NCI-H146 treated with DMSO at 0.1 percent for 48 hours (cell line): ENCODE results near the gene CDH13.

Source experiments
- DNase-seq: peaks from one replicate; lab custom pipeline; 2025; ENCODE audit not compliant: unreplicated experiment; lab: John Stamatoyannopoulos, UW

CDH13 gene

DNA sequence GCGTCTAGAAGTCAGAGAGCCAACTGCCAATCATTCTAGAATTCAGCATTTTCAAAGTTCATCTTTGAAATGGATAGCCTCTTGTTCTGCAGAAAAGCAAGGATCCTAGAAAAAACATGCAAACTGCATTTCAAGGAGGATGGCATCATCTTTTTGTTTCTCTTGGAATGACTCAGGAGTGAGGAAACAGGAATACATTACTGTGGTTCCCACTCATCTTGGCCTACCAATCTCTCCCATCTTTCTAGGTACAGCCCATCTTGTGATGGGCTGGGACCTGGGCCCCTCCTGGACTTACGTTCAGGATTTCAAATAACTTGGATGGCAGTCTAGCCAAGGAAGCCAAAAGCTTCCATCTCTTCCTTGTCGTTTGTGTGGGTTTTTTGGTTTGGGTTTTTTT, 363.4 kb downstream of the CDH13 start:
- no peak for DNase-seq

DNA sequence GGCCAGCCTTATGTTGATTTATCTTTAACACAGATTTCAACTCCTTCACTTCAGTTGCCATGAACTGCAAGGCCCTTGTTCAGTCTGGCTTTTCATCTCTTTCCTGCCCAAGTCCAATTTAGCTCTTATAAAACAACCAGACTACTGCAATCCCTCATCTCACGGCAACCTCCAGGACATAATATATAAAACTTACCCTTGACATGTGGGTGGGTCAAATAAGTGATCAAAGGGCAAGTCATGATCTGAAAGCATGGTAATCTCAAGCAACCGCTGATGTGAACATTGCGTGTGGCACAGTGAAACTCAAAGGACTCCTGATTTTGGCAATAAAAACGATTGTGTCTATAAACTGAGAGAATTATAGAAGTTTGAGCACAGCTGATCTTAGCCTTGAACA, 364.6 kb downstream of the CDH13 start:
- no peak for DNase-seq

GRCh38 chr16:82991966-82992675, 365.4 kb downstream of the CDH13 start:
- no peak for DNase-seq

- no peak for DNase-seq
These were observed 366.0 kb downstream of the CDH13 start for GRCh38 chr16:82992786-82993185.

DNA sequence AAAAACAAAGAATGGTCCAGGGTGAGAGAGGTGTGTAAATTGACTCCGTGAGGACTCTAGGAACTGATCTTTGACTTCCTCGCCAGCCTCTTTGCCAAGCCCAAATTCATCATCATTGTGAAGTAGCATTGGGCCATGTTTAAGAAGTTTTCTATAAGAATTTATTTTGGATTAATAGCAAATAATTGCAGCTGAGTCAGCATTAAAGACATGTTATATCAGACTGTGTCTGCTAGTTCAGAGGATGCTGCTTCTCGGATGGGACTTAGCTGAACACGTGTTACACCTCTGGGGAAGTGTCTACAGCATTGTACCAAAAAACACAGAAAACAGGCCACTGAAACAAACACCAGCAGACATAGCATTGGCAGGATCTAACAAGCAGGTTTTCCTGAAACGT, 366.6 kb downstream of the CDH13 start:
- no peak for DNase-seq

- DNase-seq = no peak
These were observed 367.2 kb downstream of the CDH13 start for GRCh38 chr16:82993926-82994325.

DNA sequence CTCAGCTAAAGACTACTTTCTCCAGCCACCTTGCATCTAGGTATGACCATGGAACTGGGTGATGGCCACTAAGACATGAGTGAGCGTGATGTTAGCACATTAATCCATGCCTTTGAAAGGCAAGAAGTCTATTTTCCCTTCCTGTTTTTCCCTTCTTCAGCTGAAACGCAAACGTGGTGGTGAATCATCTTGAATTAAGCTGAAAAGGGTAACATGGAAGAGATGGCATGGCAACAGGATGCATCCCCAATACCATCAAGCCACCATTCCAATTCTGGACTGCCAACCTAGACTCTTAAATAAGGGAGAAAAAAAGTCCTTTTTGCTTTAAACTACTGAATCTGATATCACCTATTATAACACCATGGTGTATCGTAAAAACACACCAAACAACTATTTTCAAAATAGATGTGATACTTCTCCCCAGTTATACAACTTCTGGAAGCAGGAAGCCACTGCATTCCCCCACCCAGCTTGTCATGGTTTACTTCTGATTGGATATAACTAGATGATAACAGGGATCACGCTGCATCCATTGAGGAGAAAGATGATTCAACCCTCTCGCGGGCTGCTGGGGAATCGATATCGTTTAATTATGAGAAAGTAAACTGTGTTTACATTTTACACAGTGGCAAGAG, 368.6 kb downstream of the CDH13 start:
- DNase-seq = no peak

DNA sequence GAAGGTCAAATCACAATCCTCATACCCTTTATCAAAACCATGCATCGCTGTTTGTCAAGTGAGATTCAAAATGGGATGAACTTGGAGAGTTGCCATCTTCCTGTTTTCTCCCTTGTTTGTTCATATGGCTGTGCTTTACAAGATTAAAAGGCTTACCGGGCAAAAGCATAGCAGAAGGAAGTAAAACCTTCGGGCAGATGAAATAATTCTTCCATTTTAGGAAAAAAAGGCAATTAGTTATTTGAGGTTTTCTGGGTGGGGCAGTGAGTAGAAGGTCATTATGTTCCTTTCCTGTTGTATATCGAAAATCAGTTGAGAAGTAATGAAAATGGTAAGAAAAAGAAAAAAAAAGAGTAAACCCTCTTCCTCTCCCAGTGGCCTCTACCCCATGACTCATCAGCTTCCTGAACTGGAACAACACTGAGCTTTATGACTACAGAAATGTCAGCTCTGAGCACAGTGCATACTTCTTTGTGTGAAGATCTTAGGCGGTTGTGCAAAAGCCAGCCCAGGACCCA, 369.2 kb downstream of the CDH13 start:
- DNase-seq = no peak

DNA sequence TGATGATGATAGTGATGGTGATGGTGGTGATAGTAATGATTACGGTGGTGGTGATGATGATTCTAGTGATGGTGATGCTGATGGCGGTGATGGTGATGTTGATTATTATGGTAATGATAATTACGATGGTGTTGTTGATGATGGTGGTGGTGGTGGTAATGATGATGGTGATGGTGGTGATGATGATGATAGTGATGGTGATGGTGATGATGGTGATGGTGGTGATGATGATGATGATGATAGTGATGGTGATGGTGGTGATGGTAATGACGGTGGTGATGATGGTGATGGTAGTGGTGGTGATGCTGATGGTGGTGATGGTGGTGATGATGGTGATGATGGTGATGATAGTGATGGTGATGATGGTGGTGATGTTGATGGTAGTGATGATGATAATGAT, 370.0 kb downstream of the CDH13 start:
- DNase-seq = no peak

DNA sequence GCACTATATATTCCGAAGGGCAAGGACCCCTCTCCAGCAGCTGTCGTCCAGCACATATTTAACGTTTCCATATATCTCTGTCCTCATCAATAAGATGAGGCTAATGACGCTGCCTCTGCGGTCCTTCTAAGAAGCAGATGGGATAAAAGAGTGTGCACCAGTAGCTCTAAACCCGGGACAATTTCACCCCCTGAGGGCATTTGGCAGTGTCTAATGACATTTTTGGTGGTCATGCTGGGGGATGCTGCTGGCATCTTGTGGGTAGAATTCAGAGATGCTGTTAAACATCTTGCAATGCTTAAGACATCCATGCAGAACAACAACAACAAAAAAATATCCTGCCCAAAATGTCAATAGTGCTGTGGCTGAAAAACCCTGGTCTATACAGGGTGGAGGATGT, 372.9 kb downstream of the CDH13 start:
- DNase-seq = no peak

- no peak for DNase-seq
These were observed 375.9 kb downstream of the CDH13 start for GRCh38 chr16:83002351-83003334.

GRCh38 chr16:83004868-83005652, 378.3 kb downstream of the CDH13 start:
- no peak for DNase-seq

DNA sequence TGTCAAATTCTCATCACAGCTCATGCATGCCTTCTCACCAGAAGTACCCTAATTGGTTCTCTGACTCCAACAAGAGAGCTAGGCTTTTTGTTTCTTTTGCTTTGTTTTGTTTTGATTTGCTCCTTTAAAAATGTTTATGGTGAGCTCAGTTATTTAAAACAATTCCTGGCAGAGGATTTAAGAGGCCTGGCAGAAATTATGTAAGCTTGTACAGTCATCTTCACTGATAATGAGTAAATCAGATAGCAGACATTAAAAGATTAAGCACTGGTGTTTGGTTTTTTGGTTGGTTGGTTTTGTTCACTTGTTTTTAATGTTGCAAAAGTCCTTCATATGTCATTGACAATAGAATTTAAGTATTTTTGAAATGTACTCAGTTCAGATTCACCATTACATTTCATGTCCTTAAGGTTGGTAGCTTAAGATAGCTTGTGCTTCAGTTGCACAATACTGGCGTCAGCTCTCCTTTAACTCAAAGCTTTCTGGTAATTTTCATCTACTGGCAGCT, 378.9 kb downstream of the CDH13 start:
- DNase-seq = no peak

- no peak for DNase-seq
These were observed 384.3 kb downstream of the CDH13 start for GRCh38 chr16:83010776-83011720.

DNA sequence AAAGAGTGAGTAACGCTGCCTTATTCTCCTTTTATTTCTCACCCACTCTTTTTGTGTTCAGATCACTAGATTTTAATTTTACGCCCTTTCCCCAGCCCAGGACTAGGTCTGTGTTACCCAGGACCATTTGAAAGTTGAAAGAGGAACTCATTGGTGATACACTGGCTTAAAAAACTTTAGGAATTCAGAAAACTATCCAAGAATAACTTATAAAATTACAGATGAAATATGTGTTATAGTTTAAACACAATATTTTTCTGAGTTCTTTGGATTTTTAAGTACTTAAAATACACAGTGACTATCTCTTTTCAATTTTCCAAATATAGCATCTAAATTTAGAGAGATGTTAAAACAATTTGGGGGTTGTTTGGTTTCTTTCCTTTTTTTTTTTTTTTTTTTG, 385.2 kb downstream of the CDH13 start:
- no peak for DNase-seq

DNA sequence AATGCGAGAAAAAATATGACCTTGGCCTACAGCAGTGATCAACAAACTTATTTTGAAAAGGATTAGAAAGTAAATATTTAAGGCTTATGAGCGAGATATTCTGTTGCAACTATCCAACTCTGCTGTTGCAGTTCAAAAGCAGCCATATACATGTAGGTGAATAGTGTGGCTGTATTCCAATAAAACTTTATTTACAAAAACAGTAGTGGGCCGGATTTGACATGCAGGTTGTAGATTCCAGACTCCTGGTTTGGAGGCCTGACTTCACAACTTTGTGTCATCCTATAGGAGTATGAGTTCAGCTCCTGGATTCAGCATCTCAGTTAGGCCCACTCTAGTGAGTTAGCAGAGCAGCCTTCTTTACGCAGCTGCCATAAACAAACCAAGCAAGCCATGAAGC, 386.3 kb downstream of the CDH13 start:
- no peak for DNase-seq

DNA sequence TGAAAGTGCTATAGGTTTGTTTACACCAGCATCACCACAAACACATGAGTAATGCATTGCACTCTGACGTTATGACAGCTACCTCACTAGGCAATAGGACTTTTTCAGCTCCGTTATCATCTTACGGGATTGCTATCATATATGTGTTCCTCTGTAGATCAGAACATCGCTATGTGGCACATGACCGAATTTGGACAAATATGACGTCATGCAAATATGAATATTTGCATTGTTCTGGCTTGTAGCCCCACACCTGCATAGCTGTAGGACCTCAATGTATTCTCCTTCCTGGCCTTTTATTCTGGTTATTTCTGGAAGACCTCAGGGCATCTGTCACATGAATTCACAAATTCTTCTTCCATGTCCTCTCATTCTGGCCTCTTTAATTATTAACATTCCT, 393.2 kb downstream of the CDH13 start:
- no peak for DNase-seq

DNA sequence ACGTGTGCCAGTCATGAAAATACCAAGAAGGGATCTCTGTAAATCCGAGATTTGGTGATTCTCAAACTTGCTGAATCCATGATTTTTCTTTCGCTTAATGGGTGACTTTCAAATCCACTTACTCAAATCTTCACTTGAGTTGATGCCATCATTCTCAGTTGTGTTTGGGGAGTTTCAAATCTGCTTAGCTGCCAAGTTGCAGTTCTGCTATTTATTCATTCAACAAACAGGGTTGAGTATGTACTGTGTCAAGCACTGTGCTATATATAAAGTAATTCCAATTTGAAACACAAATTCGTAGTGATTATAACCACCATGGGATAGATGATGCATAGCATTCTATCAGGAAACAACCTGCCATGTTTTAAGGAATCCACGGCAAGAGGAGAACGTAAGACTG, 394.3 kb downstream of the CDH13 start:
- DNase-seq = no peak

GRCh38 chr16:83021746-83022145, 395.0 kb downstream of the CDH13 start:
- DNase-seq = no peak
